GM12878 (cell line): ENCODE data around the gene PCSK5. TPM values are rescaled to one million over a fixed set of nuclear protein-coding genes. Genes with fewer than 3 reads are reported as not detected.

Experiments
- ATAC-seq: fragments of 200-7000 bp; cut with Tn5 transposase; 3 replicates; pipeline ENCODE4 v1.9.1; 2020; ENCODE audit warnings: mild to moderate bottlenecking, moderate library complexity
- BruUV-seq: library from RNA; stranded (reverse); fragments of 400-500 nt; replicated peaks from 2 replicates; lab custom pipeline; 2021; lab: Mats Ljungman, UMichigan
- CTCF ChIA-PET: fragments of 300-600 bp; sonication (Branson Sonifier 250); formaldehyde crosslinking; extraction: SDS; loops from one replicate; lab custom pipeline; 2021; ENCODE audit warnings: inconsistent platforms; lab: Yijun Ruan, JAX
- POLR2A ChIA-PET: fragments of 350-600 bp; formaldehyde crosslinking; extraction: SDS; loops from one replicate; lab custom pipeline; 2021; ENCODE audit warnings: inconsistent platforms; lab: Charles Lee
- RAD21 ChIA-PET: fragments of 300-600 bp; sonication (Branson Sonifier 250); formaldehyde crosslinking; loops from one replicate; lab custom pipeline; 2023; ENCODE audit warnings: antibody characterized with exemption; ENCODE audit not compliant: unreplicated experiment; lab: Charles Lee
- SMC1A ChIA-PET: fragments of 300-600 bp; sonication (Branson Sonifier 250); formaldehyde crosslinking; loops from one replicate; lab custom pipeline; 2023; ENCODE audit not compliant: unreplicated experiment, uncharacterized antibody; lab: Charles Lee
- DNase-seq: peaks from one replicate; pipeline ENCODE4 v3.0.0-alpha.2; 2011; ENCODE audit warnings: low read depth, low spot score
- FAIRE-seq: peaks from 3 replicates; lab custom pipeline; 2011; peaks lifted over from hg19 to GRCh38; lab: Jason Lieb, UNC
- H2AFZ ChIP-seq: 2 replicates; pipeline ENCODE4 v1.6.0; 2011; ENCODE audit warnings: low read depth, low read length, control low read depth; ENCODE audit not compliant: control insufficient read depth
- H3K27ac ChIP-seq: 2 replicates; pipeline ENCODE4 v1.5.1; 2011; ENCODE audit warnings: control low read depth; ENCODE audit not compliant: control insufficient read depth, insufficient read depth
- H3K27me3 ChIP-seq, 2 experiments: replicated peaks in 1 of 2; 2 replicates each; pipeline versions ENCODE4 v1.6.0 to v1.6.1; 2011; ENCODE audit warnings: low read length in 1 of 2; ENCODE audit not compliant: control insufficient read depth in 2 of 2, insufficient read depth in 2 of 2
- H3K36me3 ChIP-seq, 2 experiments: 2 replicates each; pipeline ENCODE4 v1.5.1; 2011; ENCODE audit warnings: low read length in 1 of 2; ENCODE audit not compliant: control insufficient read depth in 2 of 2, insufficient read depth in 2 of 2
- H3K4me1 ChIP-seq: 2 replicates; pipeline ENCODE4 v1.6.1; 2011; ENCODE audit warnings: mild to moderate bottlenecking, low read length, moderate library complexity, mixed read lengths; ENCODE audit not compliant: control insufficient read depth, insufficient read depth
- H3K4me2 ChIP-seq: 2 replicates; pipeline ENCODE4 v1.6.0; 2011; ENCODE audit warnings: control low read depth; ENCODE audit not compliant: control insufficient read depth, insufficient read depth
- H3K4me3 ChIP-seq: fragments of 200-600 bp; sonication (generic); 2 replicates; pipeline ENCODE4 v1.5.1; 2016
- H3K79me2 ChIP-seq: 2 replicates; pipeline ENCODE4 v1.6.0; 2011; ENCODE audit warnings: low read length; ENCODE audit not compliant: control insufficient read depth, insufficient read depth
- H3K9ac ChIP-seq: 2 replicates; pipeline ENCODE4 v1.8.0; 2011; ENCODE audit warnings: low read length, control low read depth, mixed read lengths; ENCODE audit not compliant: control insufficient read depth, insufficient read depth
- H3K9me3 ChIP-seq: replicated peaks from 3 replicates; pipeline ENCODE4 v1.5.1; 2011; ENCODE audit warnings: mild to moderate bottlenecking, low read length; ENCODE audit not compliant: control insufficient read depth, insufficient read depth
- H4K20me1 ChIP-seq: 2 replicates; pipeline ENCODE4 v1.6.0; 2011; ENCODE audit not compliant: control insufficient read depth, insufficient read depth
- GABPA ChIP-seq: IDR thresholded peaks from 2 replicates; pipeline ENCODE4 v1.6.1; 2014; ENCODE audit warnings: antibody characterized with exemption, low read depth, mild to moderate bottlenecking, inconsistent platforms
- IRF4 ChIP-seq: IDR thresholded peaks from 2 replicates; pipeline ENCODE4 v1.6.1; 2011; ENCODE audit warnings: low read depth, low read length
- MTA2 ChIP-seq: fragments of 450-650 bp; IDR thresholded peaks from 2 replicates; pipeline ENCODE4 v1.6.1; 2016; ENCODE audit warnings: low read depth, mild to moderate bottlenecking, moderate library complexity
- MTA3 ChIP-seq: IDR thresholded peaks from 2 replicates; pipeline ENCODE4 v1.6.1; 2012; ENCODE audit warnings: low read length, inconsistent platforms, borderline replicate concordance
- NBN ChIP-seq: fragments of 450-650 bp; IDR thresholded peaks from 2 replicates; pipeline ENCODE4 v1.6.1; 2016
- NFIC ChIP-seq: IDR thresholded peaks from 2 replicates; pipeline ENCODE4 v1.6.1; 2012; ENCODE audit warnings: low read depth, mild to moderate bottlenecking, inconsistent platforms, low read length, moderate library complexity
- NFYB ChIP-seq: IDR thresholded peaks from 2 replicates; pipeline ENCODE4 v1.6.1; 2011; ENCODE audit warnings: low read depth, mild to moderate bottlenecking, low read length, improper control_type of control experiment, moderate library complexity; ENCODE audit not compliant: insufficient read depth
- NR2C2 ChIP-seq: IDR thresholded peaks from 2 replicates; pipeline ENCODE4 v1.6.1; 2011; ENCODE audit warnings: borderline replicate concordance, low read depth; ENCODE audit not compliant: control insufficient read depth, insufficient read length
- POLR2A ChIP-seq: IDR thresholded peaks from 2 replicates; pipeline ENCODE4 v1.6.1; 2011; ENCODE audit warnings: low read depth, mild to moderate bottlenecking, low read length
- POU2F2 ChIP-seq: IDR thresholded peaks from 3 replicates; pipeline ENCODE4 v1.6.1; 2011; ENCODE audit warnings: low read depth, mild to moderate bottlenecking, low read length, borderline replicate concordance
- RAD21 ChIP-seq: IDR thresholded peaks from 2 replicates; pipeline ENCODE4 v1.6.1; 2011; ENCODE audit warnings: mild to moderate bottlenecking, low read depth, low read length, moderate library complexity; ENCODE audit not compliant: insufficient read depth
- SREBF2 ChIP-seq: IDR thresholded peaks from 2 replicates; pipeline ENCODE4 v1.6.1; 2012; ENCODE audit warnings: mild to moderate bottlenecking, low read length
- STAT1 ChIP-seq: fragments of 450-650 bp; conservative IDR thresholded peaks from 2 replicates; pipeline ENCODE4 v1.6.1; 2014; ENCODE audit warnings: antibody characterized with exemption, mild to moderate bottlenecking
- TCF7 ChIP-seq: IDR thresholded peaks from 2 replicates; pipeline ENCODE4 v1.6.1; 2014; ENCODE audit warnings: antibody characterized with exemption, borderline replicate concordance
- WRNIP1 ChIP-seq: IDR thresholded peaks from 2 replicates; pipeline ENCODE4 v1.6.1; 2011; ENCODE audit warnings: low read depth, low read length, improper control_type of control experiment, borderline replicate concordance
- WGBS: methylation state at CpG from one replicate; pipeline ENCODE4 v1.1.6; 2016; ENCODE audit warnings: low lambda C conversion rate; ENCODE audit not compliant: insufficient replicate concordance, insufficient coverage; ENCODE audit errors: missing lambda C conversion rate; 5-methylcytosine and 5-hydroxymethylcytosine counted together
- in situ Hi-C: fragments of 300-500 bp; cut with MboI; formaldehyde crosslinking; loops from 9 replicates; pipeline ENCODE4 v1.14.3; 2018; ENCODE audit warnings: mixed read lengths
- intact Hi-C: fragments of 100-400 bp; cut with micrococcal nuclease; formaldehyde crosslinking; loops from one replicate; pipeline ENCODE4 v1.14.2; 2022; ENCODE audit not compliant: unreplicated experiment
- polyA plus RNA-seq, 11 experiments: library from polyadenylated mRNA; depleted of rRNA in 4 of 11; unstranded in 6 of 11; stranded (reverse) in 5 of 11; fragments of >200 nt; fragmentation: Nextera tagmentation in 4 of 11; fragmentation: Illumina TruSeq in 1 of 11; extraction: Ambion mirVana in 4 of 11; extraction: Trizol in 1 of 11; gene quantifications; 1 replicate in 1 of 11; 2 replicates in 10 of 11; pipeline versions ENCODE4 v1.2.1 to v1.2.3, GENCODE V29; 2011 to 2016; ENCODE audit warnings: inconsistent platforms in 2 of 11, missing spikeins in 2 of 11, low read depth in 1 of 11
- total RNA-seq, 4 experiments: library from RNA; depleted of rRNA in 3 of 4; stranded (reverse); fragments of >200 nt in 3 of 4; fragmentation: Illumina TruSeq in 1 of 4; extraction: Trizol in 1 of 4; gene quantifications; 2 replicates each; pipeline versions ENCODE4 v1.2.1 to v1.2.3, GENCODE V29; 2013 to 2021
- TF ChIP-seq, protein P1 (sequence below): IDR thresholded peaks from 2 replicates; pipeline ENCODE4 v1.6.1; 2011; ENCODE audit warnings: low read depth, low read length, improper control_type of control experiment, borderline replicate concordance
- TF ChIP-seq, protein P2 (sequence below), 3 experiments: IDR thresholded peaks in 2 of 3; conservative IDR thresholded peaks in 1 of 3; 2 replicates each; pipeline ENCODE4 v1.5.1; 2011; ENCODE audit warnings: low read depth in 3 of 3, low read length in 3 of 3, mild to moderate bottlenecking in 3 of 3, control low read depth in 2 of 3, moderate library complexity in 2 of 3, inconsistent platforms in 1 of 3, mixed read lengths in 1 of 3; ENCODE audit not compliant: control insufficient read depth in 2 of 3, insufficient read depth in 1 of 3; ENCODE audit errors: extremely low read depth in 1 of 3
- TF ChIP-seq, protein P3 (sequence below): fragments of 150-350 bp; IDR thresholded peaks from 2 replicates; pipeline ENCODE4 v1.6.1; 2014; ENCODE audit warnings: mild to moderate bottlenecking, low read depth, low read length
- TF ChIP-seq, protein P4 (sequence below): fragments of 450-650 bp; IDR thresholded peaks from 2 replicates; pipeline ENCODE4 v1.6.1; 2017; ENCODE audit warnings: borderline replicate concordance

PCSK5 gene
- total and polyA plus RNA-seq, 10 of the 15 experiments (the other 5 are each of a cell fraction or from before 2014, with no cell fraction given) = 0.01 to 0.13 (median 0.04) TPM; not detected in 3

DNA sequence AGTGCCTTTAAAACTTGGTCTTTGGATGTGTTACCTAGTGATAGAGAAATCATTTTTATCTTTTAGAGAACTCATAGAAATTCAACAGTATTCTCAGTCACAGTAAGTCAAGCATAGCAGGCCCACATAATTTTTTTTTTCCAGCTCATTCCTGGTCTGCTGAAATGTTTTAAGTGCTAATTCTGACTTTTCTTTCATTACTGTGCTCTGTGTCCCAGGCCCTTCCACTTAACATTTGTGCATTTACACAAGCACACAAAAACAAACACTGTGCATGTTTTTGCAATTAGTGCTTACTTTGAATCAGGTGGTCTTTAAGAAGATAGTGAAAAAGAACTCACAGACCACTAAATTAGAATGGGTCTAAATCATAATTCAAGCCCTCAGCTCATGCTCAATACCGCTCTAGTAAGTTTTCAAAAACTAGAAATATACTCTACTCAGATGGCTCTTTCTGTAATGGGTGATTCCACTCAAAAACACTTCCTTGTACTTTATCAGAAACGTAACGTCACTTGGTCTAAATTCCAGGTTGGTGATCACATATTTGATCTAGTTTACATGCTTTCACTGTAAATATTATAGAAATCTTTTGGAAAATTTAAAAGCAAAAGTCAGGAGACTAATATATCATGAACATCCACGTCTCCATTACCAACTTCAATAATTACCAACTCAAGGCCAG, 107.8 kb downstream of the PCSK5 start:
- ChIA-PET SMC1A (no interaction called here), CTCF (no interaction called here)
- 2% methylated on average over 4 of the region's 4 CpGs for WGBS

More for the DNA sequence above, 107.8 kb downstream of the PCSK5 start:
- H3K27me3 ChIP-seq = no peaks in the 10 kb centered on the region
- intact Hi-C loops = no loop called here
- RAD21 ChIA-PET = no interaction called here
- H3K4me3 ChIP-seq = no peak overlapping the region
- no peaks in the 10 kb centered on the region for H3K36me3 ChIP-seq
- POLR2A ChIA-PET = no interaction called here
- no peak overlapping the region for H3K27ac ChIP-seq
- no peaks in the 10 kb centered on the region for H3K79me2 ChIP-seq
- DNase-seq = no peak
- TF ChIP-seq NFYB = no peak
- TF ChIP-seq MTA3 = no peak
- TF ChIP-seq, protein P1, sequence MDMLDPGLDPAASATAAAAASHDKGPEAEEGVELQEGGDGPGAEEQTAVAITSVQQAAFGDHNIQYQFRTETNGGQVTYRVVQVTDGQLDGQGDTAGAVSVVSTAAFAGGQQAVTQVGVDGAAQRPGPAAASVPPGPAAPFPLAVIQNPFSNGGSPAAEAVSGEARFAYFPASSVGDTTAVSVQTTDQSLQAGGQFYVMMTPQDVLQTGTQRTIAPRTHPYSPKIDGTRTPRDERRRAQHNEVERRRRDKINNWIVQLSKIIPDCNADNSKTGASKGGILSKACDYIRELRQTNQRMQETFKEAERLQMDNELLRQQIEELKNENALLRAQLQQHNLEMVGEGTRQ = no peak
- TF ChIP-seq POU2F2 = no peak
- no peak for TF ChIP-seq IRF4
- TF ChIP-seq, protein P2, sequence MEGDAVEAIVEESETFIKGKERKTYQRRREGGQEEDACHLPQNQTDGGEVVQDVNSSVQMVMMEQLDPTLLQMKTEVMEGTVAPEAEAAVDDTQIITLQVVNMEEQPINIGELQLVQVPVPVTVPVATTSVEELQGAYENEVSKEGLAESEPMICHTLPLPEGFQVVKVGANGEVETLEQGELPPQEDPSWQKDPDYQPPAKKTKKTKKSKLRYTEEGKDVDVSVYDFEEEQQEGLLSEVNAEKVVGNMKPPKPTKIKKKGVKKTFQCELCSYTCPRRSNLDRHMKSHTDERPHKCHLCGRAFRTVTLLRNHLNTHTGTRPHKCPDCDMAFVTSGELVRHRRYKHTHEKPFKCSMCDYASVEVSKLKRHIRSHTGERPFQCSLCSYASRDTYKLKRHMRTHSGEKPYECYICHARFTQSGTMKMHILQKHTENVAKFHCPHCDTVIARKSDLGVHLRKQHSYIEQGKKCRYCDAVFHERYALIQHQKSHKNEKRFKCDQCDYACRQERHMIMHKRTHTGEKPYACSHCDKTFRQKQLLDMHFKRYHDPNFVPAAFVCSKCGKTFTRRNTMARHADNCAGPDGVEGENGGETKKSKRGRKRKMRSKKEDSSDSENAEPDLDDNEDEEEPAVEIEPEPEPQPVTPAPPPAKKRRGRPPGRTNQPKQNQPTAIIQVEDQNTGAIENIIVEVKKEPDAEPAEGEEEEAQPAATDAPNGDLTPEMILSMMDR (IDR thresholded peaks at IDR 0.05 in 2 of 3, conservative IDR thresholded peaks at IDR 0.05 in 1 of 3; ENCODE audit: control insufficient read depth in 2 of 3, extremely low read depth in 1 of 3, insufficient read depth in 1 of 3, low read depth in 3 of 3, low read length in 3 of 3) = no peak
- no peak for TF ChIP-seq NR2C2
- TF ChIP-seq WRNIP1 = no peak
- TF ChIP-seq RAD21 = no peak
- no peak for TF ChIP-seq TCF7
- no peak for TF ChIP-seq GABPA
- no peak for TF ChIP-seq SREBF2
- TF ChIP-seq, protein P3, sequence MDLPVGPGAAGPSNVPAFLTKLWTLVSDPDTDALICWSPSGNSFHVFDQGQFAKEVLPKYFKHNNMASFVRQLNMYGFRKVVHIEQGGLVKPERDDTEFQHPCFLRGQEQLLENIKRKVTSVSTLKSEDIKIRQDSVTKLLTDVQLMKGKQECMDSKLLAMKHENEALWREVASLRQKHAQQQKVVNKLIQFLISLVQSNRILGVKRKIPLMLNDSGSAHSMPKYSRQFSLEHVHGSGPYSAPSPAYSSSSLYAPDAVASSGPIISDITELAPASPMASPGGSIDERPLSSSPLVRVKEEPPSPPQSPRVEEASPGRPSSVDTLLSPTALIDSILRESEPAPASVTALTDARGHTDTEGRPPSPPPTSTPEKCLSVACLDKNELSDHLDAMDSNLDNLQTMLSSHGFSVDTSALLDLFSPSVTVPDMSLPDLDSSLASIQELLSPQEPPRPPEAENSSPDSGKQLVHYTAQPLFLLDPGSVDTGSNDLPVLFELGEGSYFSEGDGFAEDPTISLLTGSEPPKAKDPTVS = no peak
- TF ChIP-seq, protein P4, sequence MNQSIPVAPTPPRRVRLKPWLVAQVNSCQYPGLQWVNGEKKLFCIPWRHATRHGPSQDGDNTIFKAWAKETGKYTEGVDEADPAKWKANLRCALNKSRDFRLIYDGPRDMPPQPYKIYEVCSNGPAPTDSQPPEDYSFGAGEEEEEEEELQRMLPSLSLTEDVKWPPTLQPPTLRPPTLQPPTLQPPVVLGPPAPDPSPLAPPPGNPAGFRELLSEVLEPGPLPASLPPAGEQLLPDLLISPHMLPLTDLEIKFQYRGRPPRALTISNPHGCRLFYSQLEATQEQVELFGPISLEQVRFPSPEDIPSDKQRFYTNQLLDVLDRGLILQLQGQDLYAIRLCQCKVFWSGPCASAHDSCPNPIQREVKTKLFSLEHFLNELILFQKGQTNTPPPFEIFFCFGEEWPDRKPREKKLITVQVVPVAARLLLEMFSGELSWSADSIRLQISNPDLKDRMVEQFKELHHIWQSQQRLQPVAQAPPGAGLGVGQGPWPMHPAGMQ = no peak
- TF ChIP-seq MTA2 = no peak
- TF ChIP-seq NFIC = no peak
- no peak for TF ChIP-seq STAT1
- no peak for TF ChIP-seq POLR2A
- no peak for TF ChIP-seq NBN
- TF ChIP-seq, all 136 proteins: peak for 0
- Histone ChIP-seq H2AFZ (no peak overlapping the region), H3K4me1 (no peaks in the 10 kb centered on the region), H3K9ac (no peak overlapping the region), H4K20me1 (no peaks in the 10 kb centered on the region), H3K4me2 (no peak overlapping the region), H3K9me3 (no peaks in the 10 kb centered on the region)
- ATAC-seq = no peak
- in situ Hi-C loops = no loop called here
- BruUV-seq = no TSS peak
- no peak for FAIRE-seq
